Neural cell (in vitro differentiated cells): Measurements from ENCODE around the gene UBXN4. TPM values are rescaled to one million over a fixed set of nuclear protein-coding genes. Genes with fewer than 3 reads are reported as not detected.

ENCODE experiments used
- H2AFZ ChIP-seq: fragments of 200-600, 300-800 bp; sonication (generic), shearing (Covaris generic); 2 replicates; pipeline ENCODE4 v1.6.0; 2014; ENCODE audit warnings: low read depth, mild to moderate bottlenecking, antibody characterized with exemption, low read length, moderate library complexity
- H3F3A ChIP-seq: fragments of 200-600 bp; shearing (Covaris generic); 2 replicates; pipeline ENCODE4 v1.6.1; 2016; ENCODE audit warnings: mild to moderate bottlenecking, moderate library complexity, mixed read lengths, antibody characterized with exemption, low read length; ENCODE audit not compliant: insufficient read depth, poor library complexity, severe bottlenecking
- H3K27ac ChIP-seq: fragments of 200-600, 300-800 bp; sonication (generic), shearing (Covaris generic); 2 replicates; pipeline ENCODE4 v1.5.1; 2014; ENCODE audit warnings: mild to moderate bottlenecking, low read length, moderate library complexity
- H3K27me3 ChIP-seq: fragments of 300-800, 200-600 bp; sonication (generic), shearing (Covaris generic); 2 replicates; pipeline ENCODE4 v1.6.0; 2014; ENCODE audit warnings: mild to moderate bottlenecking, low read depth, low read length, moderate library complexity; ENCODE audit not compliant: insufficient read depth
- H3K36me3 ChIP-seq: fragments of 300-800, 200-600 bp; sonication (generic), shearing (Covaris generic); 2 replicates; pipeline ENCODE4 v1.5.1; 2014; ENCODE audit warnings: mild to moderate bottlenecking, antibody characterized with exemption, low read length, moderate library complexity; ENCODE audit not compliant: insufficient read depth
- H3K4me2 ChIP-seq: fragments of 300-800, 200-600 bp; sonication (generic), shearing (Covaris generic); 2 replicates; pipeline ENCODE4 v1.6.0; 2014; ENCODE audit warnings: mild to moderate bottlenecking, low read length
- H3K4me3 ChIP-seq: fragments of 300-800, 200-600 bp; sonication (generic), shearing (Covaris generic); 2 replicates; pipeline ENCODE4 v1.5.1; 2014; ENCODE audit warnings: mild to moderate bottlenecking, low read length, moderate library complexity
- H3K79me2 ChIP-seq: fragments of 200-600 bp; shearing (Covaris generic); replicated peaks from 2 replicates; pipeline ENCODE4 v1.6.0; 2014; ENCODE audit warnings: mild to moderate bottlenecking, low read length, moderate library complexity; ENCODE audit not compliant: insufficient read depth
- H3K9ac ChIP-seq: fragments of 300-800, 200-600 bp; sonication (generic), shearing (Covaris generic); 2 replicates; pipeline ENCODE4 v1.6.1; 2016; ENCODE audit warnings: mild to moderate bottlenecking, low read length, mixed read lengths
- H3K9me2 ChIP-seq: fragments of 200-600 bp; shearing (Covaris generic); 2 replicates; pipeline ENCODE4 v1.6.1; 2016; ENCODE audit warnings: mild to moderate bottlenecking, low read length, mixed read lengths; ENCODE audit not compliant: insufficient read depth
- H3K9me3 ChIP-seq: fragments of 200-600, 300-800 bp; sonication (generic), shearing (Covaris generic); 2 replicates; pipeline ENCODE4 v1.6.1; 2016; ENCODE audit warnings: mild to moderate bottlenecking, mixed run types, low read length, moderate library complexity, mixed read lengths
- H4K20me1 ChIP-seq: fragments of 200-600 bp; shearing (Covaris generic); 2 replicates; pipeline ENCODE4 v1.6.1; 2016; ENCODE audit warnings: mild to moderate bottlenecking, mixed run types; ENCODE audit not compliant: insufficient read depth
- EP300 ChIP-seq: fragments of 450-650 bp; conservative IDR thresholded peaks from 2 replicates; pipeline ENCODE4 v1.6.1; 2014; ENCODE audit warnings: antibody characterized with exemption, mild to moderate bottlenecking, moderate library complexity; ENCODE audit not compliant: poor library complexity, severe bottlenecking
- EZH2 ChIP-seq: fragments of 200-600, 300-800 bp; shearing (Covaris generic), sonication (generic); IDR thresholded peaks from 2 replicates; pipeline ENCODE4 v1.6.1; 2014; ENCODE audit warnings: antibody characterized with exemption, low read length, borderline replicate concordance, mild to moderate bottlenecking; ENCODE audit not compliant: insufficient read depth, poor library complexity, severe bottlenecking
- MXI1 ChIP-seq: fragments of 450-650 bp; conservative IDR thresholded peaks from 2 replicates; pipeline ENCODE4 v1.6.1; 2014; ENCODE audit warnings: antibody characterized with exemption, mild to moderate bottlenecking; ENCODE audit not compliant: poor library complexity, severe bottlenecking
- POLR2AphosphoS5 ChIP-seq: IDR thresholded peaks from 2 replicates; pipeline ENCODE4 v1.6.1; 2012
- RAD21 ChIP-seq: fragments of 450-650 bp; conservative IDR thresholded peaks from 2 replicates; pipeline ENCODE4 v1.6.1; 2014; ENCODE audit warnings: antibody characterized with exemption, mild to moderate bottlenecking, moderate library complexity
- SMC3 ChIP-seq: fragments of 450-650 bp; conservative IDR thresholded peaks from 2 replicates; pipeline ENCODE4 v1.6.1; 2014; ENCODE audit warnings: antibody characterized with exemption, mild to moderate bottlenecking, moderate library complexity; ENCODE audit not compliant: poor library complexity
- TAF1 ChIP-seq: IDR thresholded peaks from 2 replicates; pipeline ENCODE4 v1.6.1; 2012; ENCODE audit warnings: low read depth
- polyA plus RNA-seq: library from polyadenylated mRNA; depleted of rRNA; stranded (reverse); fragments of >200 nt; gene quantifications from 2 replicates; pipeline ENCODE4 v1.2.3, GENCODE V29; 2014
- TF ChIP-seq, protein P1 (sequence below): fragments of 450-650 bp; IDR thresholded peaks from 2 replicates; pipeline ENCODE4 v1.5.1; 2014; ENCODE audit warnings: antibody characterized with exemption, mild to moderate bottlenecking, moderate library complexity; ENCODE audit not compliant: poor library complexity, severe bottlenecking
- TF ChIP-seq, protein P2 (sequence below): IDR thresholded peaks from 2 replicates; pipeline ENCODE4 v1.6.1; 2012; ENCODE audit warnings: borderline replicate concordance

Gene UBXN4
- polyA plus RNA-seq, 1 donor from 2014 or later: 158 TPM

DNA sequence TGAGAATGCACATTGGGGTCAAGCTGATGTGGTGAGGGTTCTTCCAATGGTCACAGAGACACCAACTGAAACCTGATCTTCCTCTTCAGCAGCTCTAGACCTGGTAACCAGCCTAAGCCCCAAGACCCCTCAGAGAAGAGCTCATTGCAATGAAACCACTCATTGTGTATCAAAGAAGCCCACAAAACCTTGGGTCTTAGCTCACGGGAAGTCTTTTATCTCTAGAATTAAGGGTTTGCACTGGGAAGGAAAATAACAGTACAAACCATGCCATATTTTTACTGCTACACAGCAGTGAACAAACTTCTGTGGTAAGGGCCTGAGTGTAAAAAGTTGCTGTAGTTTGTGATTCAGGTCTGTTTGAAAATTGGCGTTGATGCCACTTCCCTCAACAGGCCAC, 8.6 kb upstream of the UBXN4 start:
- TF ChIP-seq, protein P1, sequence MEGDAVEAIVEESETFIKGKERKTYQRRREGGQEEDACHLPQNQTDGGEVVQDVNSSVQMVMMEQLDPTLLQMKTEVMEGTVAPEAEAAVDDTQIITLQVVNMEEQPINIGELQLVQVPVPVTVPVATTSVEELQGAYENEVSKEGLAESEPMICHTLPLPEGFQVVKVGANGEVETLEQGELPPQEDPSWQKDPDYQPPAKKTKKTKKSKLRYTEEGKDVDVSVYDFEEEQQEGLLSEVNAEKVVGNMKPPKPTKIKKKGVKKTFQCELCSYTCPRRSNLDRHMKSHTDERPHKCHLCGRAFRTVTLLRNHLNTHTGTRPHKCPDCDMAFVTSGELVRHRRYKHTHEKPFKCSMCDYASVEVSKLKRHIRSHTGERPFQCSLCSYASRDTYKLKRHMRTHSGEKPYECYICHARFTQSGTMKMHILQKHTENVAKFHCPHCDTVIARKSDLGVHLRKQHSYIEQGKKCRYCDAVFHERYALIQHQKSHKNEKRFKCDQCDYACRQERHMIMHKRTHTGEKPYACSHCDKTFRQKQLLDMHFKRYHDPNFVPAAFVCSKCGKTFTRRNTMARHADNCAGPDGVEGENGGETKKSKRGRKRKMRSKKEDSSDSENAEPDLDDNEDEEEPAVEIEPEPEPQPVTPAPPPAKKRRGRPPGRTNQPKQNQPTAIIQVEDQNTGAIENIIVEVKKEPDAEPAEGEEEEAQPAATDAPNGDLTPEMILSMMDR: no peak
- no peak for TF ChIP-seq TAF1
- TF ChIP-seq EZH2: no peak
- TF ChIP-seq MXI1: no peak
- TF ChIP-seq, protein P2, sequence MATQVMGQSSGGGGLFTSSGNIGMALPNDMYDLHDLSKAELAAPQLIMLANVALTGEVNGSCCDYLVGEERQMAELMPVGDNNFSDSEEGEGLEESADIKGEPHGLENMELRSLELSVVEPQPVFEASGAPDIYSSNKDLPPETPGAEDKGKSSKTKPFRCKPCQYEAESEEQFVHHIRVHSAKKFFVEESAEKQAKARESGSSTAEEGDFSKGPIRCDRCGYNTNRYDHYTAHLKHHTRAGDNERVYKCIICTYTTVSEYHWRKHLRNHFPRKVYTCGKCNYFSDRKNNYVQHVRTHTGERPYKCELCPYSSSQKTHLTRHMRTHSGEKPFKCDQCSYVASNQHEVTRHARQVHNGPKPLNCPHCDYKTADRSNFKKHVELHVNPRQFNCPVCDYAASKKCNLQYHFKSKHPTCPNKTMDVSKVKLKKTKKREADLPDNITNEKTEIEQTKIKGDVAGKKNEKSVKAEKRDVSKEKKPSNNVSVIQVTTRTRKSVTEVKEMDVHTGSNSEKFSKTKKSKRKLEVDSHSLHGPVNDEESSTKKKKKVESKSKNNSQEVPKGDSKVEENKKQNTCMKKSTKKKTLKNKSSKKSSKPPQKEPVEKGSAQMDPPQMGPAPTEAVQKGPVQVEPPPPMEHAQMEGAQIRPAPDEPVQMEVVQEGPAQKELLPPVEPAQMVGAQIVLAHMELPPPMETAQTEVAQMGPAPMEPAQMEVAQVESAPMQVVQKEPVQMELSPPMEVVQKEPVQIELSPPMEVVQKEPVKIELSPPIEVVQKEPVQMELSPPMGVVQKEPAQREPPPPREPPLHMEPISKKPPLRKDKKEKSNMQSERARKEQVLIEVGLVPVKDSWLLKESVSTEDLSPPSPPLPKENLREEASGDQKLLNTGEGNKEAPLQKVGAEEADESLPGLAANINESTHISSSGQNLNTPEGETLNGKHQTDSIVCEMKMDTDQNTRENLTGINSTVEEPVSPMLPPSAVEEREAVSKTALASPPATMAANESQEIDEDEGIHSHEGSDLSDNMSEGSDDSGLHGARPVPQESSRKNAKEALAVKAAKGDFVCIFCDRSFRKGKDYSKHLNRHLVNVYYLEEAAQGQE: no peak
- no peak for TF ChIP-seq SMC3
- no peak for TF ChIP-seq RAD21
- no peak for TF ChIP-seq POLR2AphosphoS5
- no peak for TF ChIP-seq EP300
- H4K20me1 ChIP-seq: no peaks in the 10 kb centered on the region
- H3K4me2 ChIP-seq: no peak overlapping the region
- no peak overlapping the region for H3K9ac ChIP-seq
- no peaks in the 10 kb centered on the region for H3K27me3 ChIP-seq
- H3K9me2 ChIP-seq: no peaks in the 10 kb centered on the region
- no peaks in the 10 kb centered on the region for H3K36me3 ChIP-seq
- no peak overlapping the region for H2AFZ ChIP-seq
- H3K9me3 ChIP-seq: no peaks in the 10 kb centered on the region
- H3F3A ChIP-seq: no peaks in the 10 kb centered on the region
- H3K4me3 ChIP-seq: no peak overlapping the region
- no peak overlapping the region for H3K27ac ChIP-seq
- H3K79me2 ChIP-seq: no peaks in the 10 kb centered on the region

DNA sequence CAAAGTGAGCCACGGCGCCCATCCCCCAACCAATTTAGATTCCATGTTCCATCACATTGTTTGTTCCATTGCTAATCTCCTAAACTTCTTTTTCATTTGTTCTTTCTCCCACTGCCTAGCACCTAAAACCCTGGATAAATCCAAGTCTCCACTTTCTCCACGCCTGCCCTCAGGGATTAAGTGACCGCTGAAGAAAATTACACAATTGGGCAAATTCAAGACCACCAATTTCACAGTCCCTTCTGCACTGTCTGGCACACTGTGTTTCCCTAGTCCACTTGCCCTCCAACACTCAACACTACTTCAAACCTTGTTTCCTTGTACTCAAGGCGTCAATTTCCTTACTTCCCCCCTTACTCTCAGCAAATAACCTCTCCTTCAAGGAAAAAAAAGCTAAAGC, 5.1 kb upstream of the UBXN4 start:
- TF ChIP-seq RAD21 (no peak), POLR2AphosphoS5 (no peak), EP300 (no peak), SMC3 (no peak), TAF1 (no peak), MXI1 (no peak), EZH2 (no peak)
- TF ChIP-seq, protein P1: no peak
- TF ChIP-seq, protein P2: no peak

More for the DNA sequence above, 5.1 kb upstream of the UBXN4 start:
- Histone ChIP-seq H3K27me3 (no peaks in the 10 kb centered on the region), H3K79me2 (no peaks in the 10 kb centered on the region), H3F3A (no peaks in the 10 kb centered on the region), H3K9me2 (no peaks in the 10 kb centered on the region), H3K9me3 (no peaks in the 10 kb centered on the region), H4K20me1 (no peaks in the 10 kb centered on the region), H3K4me2 (no peak overlapping the region), H2AFZ (no peak overlapping the region), H3K27ac (no peak overlapping the region), H3K9ac (no peak overlapping the region), H3K4me3 (no peak overlapping the region), H3K36me3 (no peaks in the 10 kb centered on the region)
